Common myeloid progenitor, CD34-positive (primary cell): ENCODE measurements around the gene ZPBP2.
"Not testable (repeated sequence)": the region's sequence is repeated elsewhere in the genome, so short reads cannot be mapped to it uniquely, and the experiment has no call there.

ENCODE experiments used
- CTCF ChIA-PET: fragments of 350-600 bp; sonication (Branson Sonifier 250); formaldehyde crosslinking; loops from one replicate; lab custom pipeline; 2021; ENCODE audit warnings: antibody characterized with exemption; lab: Charles Lee
- POLR2A ChIA-PET: fragments of 350-600 bp; sonication (Branson Sonifier 250); formaldehyde crosslinking; loops from one replicate; lab custom pipeline; 2021; ENCODE audit warnings: antibody characterized with exemption; lab: Charles Lee
- DNase-seq, 3 donors: peaks; one replicate each; pipeline versions ENCODE4 v3.0.0 to v3.0.0-alpha.2; 2013
- H3K27ac ChIP-seq, 2 experiments: 1 replicate in 1 of 2; 2 replicates in 1 of 2; pipeline ENCODE4 v1.7.0; 2013; ENCODE audit warnings: inconsistent platforms in 2 of 2, low read length in 2 of 2, mild to moderate bottlenecking in 2 of 2, low read depth in 1 of 2, moderate library complexity in 1 of 2; ENCODE audit not compliant: severe bottlenecking in 2 of 2, insufficient read depth in 1 of 2, poor library complexity in 1 of 2
- H3K27me3 ChIP-seq, 5 experiments: replicated peaks in 2 of 5; 1 replicate in 3 of 5; 2 replicates in 2 of 5; pipeline versions ENCODE4 v1.6.1 to v1.7.0; 2013; ENCODE audit warnings: low read length in 4 of 5, mild to moderate bottlenecking in 2 of 5, moderate library complexity in 2 of 5, inconsistent platforms in 1 of 5; ENCODE audit not compliant: insufficient read depth in 5 of 5, control insufficient read depth in 4 of 5
- H3K36me3 ChIP-seq, 4 experiments: 1 replicate in 2 of 4; 2 replicates in 2 of 4; pipeline versions ENCODE4 v1.6.1 to v1.7.0; 2013; ENCODE audit warnings: low read length in 3 of 4, control low read depth in 1 of 4, mild to moderate bottlenecking in 1 of 4; ENCODE audit not compliant: control insufficient read depth in 4 of 4, insufficient read depth in 4 of 4
- H3K4me1 ChIP-seq, 4 experiments: 1 replicate in 3 of 4; 2 replicates in 1 of 4; pipeline versions ENCODE4 v1.6.1 to v1.7.1; 2013; ENCODE audit warnings: low read length in 3 of 4, mild to moderate bottlenecking in 3 of 4, control low read depth in 1 of 4, inconsistent platforms in 1 of 4, moderate library complexity in 1 of 4; ENCODE audit not compliant: control insufficient read depth in 4 of 4, insufficient read depth in 4 of 4; ENCODE audit errors: control extremely low read depth in 1 of 4
- H3K4me3 ChIP-seq, 7 experiments: 1 replicate in 4 of 7; 2 replicates in 3 of 7; pipeline versions ENCODE4 v1.5.1 to v1.7.0; 2013; ENCODE audit warnings: mild to moderate bottlenecking in 7 of 7, low read length in 6 of 7, moderate library complexity in 6 of 7, inconsistent platforms in 2 of 7, low read depth in 2 of 7, control low read depth in 1 of 7; ENCODE audit not compliant: insufficient read depth in 4 of 7, control insufficient read depth in 1 of 7; ENCODE audit errors: extremely low read depth in 1 of 7
- H3K9me3 ChIP-seq, 5 experiments: 1 replicate in 4 of 5; 2 replicates in 1 of 5; pipeline versions ENCODE4 v1.6.1 to v1.7.1; 2013; ENCODE audit warnings: low read length in 4 of 5, mild to moderate bottlenecking in 2 of 5, inconsistent platforms in 1 of 5, low read depth in 1 of 5, moderate library complexity in 1 of 5; ENCODE audit not compliant: control insufficient read depth in 4 of 5, insufficient read depth in 2 of 5; ENCODE audit errors: control extremely low read depth in 1 of 5
- WGBS: methylation state at CpG from one replicate; pipeline ENCODE4 v1.1.5; 2013; ENCODE audit not compliant: insufficient coverage; 5-methylcytosine and 5-hydroxymethylcytosine counted together

Gene ZPBP2

DNA sequence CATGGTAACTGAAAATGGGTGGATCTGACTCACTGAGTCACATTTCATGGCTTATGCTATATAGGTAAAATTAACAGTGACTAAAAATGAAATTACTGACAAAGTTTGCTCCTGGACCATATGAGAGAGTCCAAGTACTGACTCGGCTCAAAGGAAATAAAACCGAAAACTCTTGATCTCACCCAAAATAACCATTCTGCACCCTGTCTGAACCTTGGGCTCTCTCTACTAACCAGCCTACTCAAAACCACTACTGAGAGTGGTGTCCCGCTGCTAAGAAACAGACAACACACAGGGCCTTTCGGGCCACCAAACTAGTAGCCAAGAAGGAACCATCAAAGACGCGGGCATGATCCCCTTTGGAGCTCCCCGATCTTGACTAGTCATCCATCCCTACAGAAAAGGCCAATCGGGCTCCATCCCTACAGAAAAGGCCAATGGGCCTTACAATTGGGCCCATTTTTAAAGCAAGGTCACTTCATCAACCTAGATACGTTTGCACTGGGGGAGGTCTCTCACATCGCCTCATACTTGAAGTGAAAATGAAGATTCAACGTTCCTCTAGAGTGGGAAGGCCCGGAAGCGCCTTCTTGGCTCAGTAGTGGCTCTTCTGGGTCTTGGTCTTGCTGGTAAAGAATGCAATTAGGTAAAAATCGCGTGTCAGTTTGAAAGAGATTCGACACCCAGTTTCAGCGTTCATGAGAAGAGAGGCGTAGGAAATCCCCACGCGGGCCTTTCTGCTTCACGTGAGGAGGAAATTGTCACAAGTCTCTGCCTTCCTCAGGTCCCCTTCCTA lies 720 bp upstream of the ZPBP2 start:
- peaks cover 10 to 19% (median 12%) of the 10 kb centered on the region in 4 experiments for H3K4me1 ChIP-seq

DNA sequence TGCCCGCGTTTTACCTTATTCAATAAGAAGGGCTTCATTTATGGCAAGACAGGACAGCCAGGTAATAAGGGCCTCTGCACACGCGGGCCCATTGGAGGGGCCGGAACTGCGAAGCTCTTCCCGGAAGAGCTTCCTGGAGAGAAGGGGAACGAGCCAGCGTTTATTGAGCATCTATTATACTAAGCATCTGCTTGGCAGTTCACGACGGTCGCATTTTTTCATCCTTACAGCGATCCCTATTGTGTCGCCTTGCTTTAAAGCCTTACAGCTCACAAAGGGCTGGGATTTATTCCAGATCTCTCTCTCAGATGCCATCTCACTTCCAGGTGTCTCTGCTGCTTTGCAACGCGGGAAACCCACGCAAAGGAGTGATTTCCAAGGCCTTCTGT lies 546 bp downstream of the ZPBP2 start:
- Histone ChIP-seq H3K27ac (no peak overlapping the region), H3K9me3 (peaks cover 0 to 16% (median 14%) of the 10 kb centered on the region in 5 experiments), H3K4me3 (no peak overlapping the region), H3K4me1 (peaks cover 10 to 19% (median 12%) of the 10 kb centered on the region in 4 experiments), H3K27me3 (peaks cover 4 to 53% (median 38%) of the 10 kb centered on the region in 5 experiments), H3K36me3 (no peaks in the 10 kb centered on the region)
- CTCF ChIA-PET = no interaction called here
- no peak for DNase-seq
- WGBS = 79% methylated on average over 12 of the region's 17 CpGs
- POLR2A ChIA-PET = no interaction called here

More for the DNA sequence above, 720 bp upstream of the ZPBP2 start:
- POLR2A ChIA-PET = no interaction called here
- 90% methylated on average over 21 of the region's 21 CpGs for WGBS
- CTCF ChIA-PET = no interaction called here
- Histone ChIP-seq H3K36me3 (no peaks in the 10 kb centered on the region), H3K27me3 (peaks cover 6 to 64% (median 42%) of the 10 kb centered on the region in 5 experiments), H3K4me3 (no peak overlapping the region), H3K27ac (no peak overlapping the region), H3K9me3 (peaks cover 0 to 16% (median 14%) of the 10 kb centered on the region in 5 experiments)
- DNase-seq = no peak

DNA sequence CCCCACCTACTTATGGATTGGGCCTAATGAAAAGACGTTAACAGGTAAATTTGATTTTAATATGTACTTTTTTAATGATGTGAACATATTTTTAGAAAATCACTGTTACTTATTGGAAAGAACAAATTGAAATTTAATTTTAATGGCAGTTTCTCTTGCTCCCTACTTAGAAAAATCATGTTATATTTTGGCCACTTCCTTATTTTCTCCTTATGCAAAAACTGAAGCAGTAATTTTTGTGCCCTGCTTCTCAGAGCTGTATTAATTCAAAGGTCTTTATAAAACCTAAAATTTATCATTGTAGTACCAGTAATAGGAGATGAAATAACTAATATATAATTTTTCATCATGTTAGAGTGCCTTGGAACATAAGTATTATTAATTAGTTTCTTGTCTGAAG lies 2.8 kb downstream of the ZPBP2 start:
- no peak overlapping the region for H3K4me3 ChIP-seq
- H3K36me3 ChIP-seq = no peaks in the 10 kb centered on the region
- ChIA-PET POLR2A (no interaction called here), CTCF (interaction anchor here (1.1 kb wide), 2 partner anchors 10 to 76 kb away, joined by 3 read pairs; no protein-coding TSS in a partner anchor)
- DNase-seq = no peak
- no peak overlapping the region for H3K27ac ChIP-seq
- peaks cover 0 to 16% (median 14%) of the 10 kb centered on the region in 5 experiments for H3K9me3 ChIP-seq
- no CpG with 5 or more reads among the region's 1 CpG for WGBS
- no peaks in the 10 kb centered on the region for H3K4me1 ChIP-seq
- H3K27me3 ChIP-seq = peaks cover 0 to 36% (median 23%) of the 10 kb centered on the region in 5 experiments

DNA sequence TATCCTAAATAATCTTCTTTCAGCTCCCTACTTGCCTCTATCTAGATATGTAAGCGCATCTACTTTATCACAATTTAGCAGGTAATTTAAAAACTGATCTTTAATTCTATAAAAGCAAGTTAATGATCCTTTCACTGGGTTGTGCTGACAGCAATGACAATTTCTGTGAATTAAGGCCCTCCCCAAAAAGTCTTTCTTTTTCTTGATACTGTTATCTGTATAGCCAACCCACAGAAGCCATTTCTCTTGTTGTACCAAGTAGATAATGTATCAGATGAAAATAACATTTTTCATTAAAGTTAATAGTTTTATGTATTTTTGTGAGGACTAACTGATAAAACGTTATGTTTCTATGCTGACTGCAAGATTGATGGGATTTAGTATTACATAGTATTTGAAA lies 3.8 kb downstream of the ZPBP2 start:
- H3K36me3 ChIP-seq = no peaks in the 10 kb centered on the region
- peaks cover 0 to 31% (median 17%) of the 10 kb centered on the region in 5 experiments for H3K27me3 ChIP-seq
- DNase-seq = no peak
- H3K4me3 ChIP-seq = no peak overlapping the region
- no peak overlapping the region for H3K27ac ChIP-seq
- ChIA-PET POLR2A (no interaction called here), CTCF (interaction anchor here (1.4 to 4.1 kb wide), 7 partner anchors 11 to 154 kb away, joined by 4 to 22 read pairs (median 11); partner anchors contain the start of gene PSMD3)
- H3K9me3 ChIP-seq = peaks cover 0 to 16% (median 14%) of the 10 kb centered on the region in 5 experiments
- no CpG with 5 or more reads among the region's 2 CpGs for WGBS
- H3K4me1 ChIP-seq = no peaks in the 10 kb centered on the region

DNA sequence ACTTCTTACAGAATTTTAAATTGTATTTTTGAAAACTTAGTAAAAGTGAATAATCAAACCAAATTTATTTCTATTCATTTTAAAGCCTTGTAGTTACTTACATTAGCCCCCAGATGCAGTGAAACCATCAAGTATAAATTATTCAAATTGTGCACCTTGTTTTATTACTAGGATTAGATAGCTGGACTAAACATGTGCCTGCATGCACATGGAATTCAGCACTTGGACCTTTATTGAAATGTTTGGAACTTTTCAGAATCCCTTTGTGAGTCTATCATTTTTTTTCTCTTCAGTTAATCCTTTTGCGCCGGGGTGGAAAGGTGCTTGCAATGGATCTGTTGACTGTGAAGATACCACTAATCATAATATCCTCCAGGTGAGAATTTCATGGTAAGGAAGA lies 4.7 kb downstream of the ZPBP2 start:
- CTCF ChIA-PET = interaction anchor here (0.7 to 4.1 kb wide), 18 partner anchors 11 to 160 kb away, joined by 3 to 22 read pairs (median 4); partner anchors contain the start of gene PSMD3
- no peaks in the 10 kb centered on the region for H3K36me3 ChIP-seq
- POLR2A ChIA-PET = interaction anchor here (0.6 to 1.3 kb wide), 2 partner anchors 91 to 118 kb away, joined by 3 to 4 read pairs; no protein-coding TSS in a partner anchor
- H3K27ac ChIP-seq = no peak overlapping the region
- no CpG with 5 or more reads among the region's 2 CpGs for WGBS
- H3K4me3 ChIP-seq = no peak overlapping the region
- H3K9me3 ChIP-seq = peaks cover 0 to 11% (median 10%) of the 10 kb centered on the region in 5 experiments
- peaks cover 0 to 23% (median 10%) of the 10 kb centered on the region in 5 experiments for H3K27me3 ChIP-seq
- peak in 1 of 3 donors; percentile 33 for DNase-seq
- no peaks in the 10 kb centered on the region for H3K4me1 ChIP-seq

DNA sequence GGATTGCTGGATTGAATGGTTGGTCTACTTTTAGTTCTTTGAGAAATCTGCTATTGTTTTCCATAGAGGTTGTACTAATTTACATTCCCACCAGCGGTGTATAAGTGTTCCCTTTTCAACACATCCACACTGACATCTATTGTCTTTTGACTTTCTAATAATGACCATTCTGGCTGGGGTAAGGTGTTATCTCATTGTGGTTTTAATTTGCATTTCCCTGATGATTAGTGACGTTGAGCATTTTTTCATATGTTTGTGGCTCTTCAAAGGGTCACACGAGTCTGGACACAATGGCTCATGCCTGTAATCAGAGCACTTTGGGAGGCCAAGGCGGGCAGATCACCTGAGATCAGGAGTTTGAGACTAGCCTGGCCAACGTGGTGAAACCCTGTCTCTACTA lies 18.1 kb downstream of the ZPBP2 start:
- H3K36me3 ChIP-seq, H3K27me3 ChIP-seq, H3K9me3 ChIP-seq, POLR2A ChIA-PET, H3K4me3 ChIP-seq, DNase-seq, H3K27ac ChIP-seq, H3K4me1 ChIP-seq: not testable (repeated sequence)
- CTCF ChIA-PET = interaction anchor here (1.0 to 2.5 kb wide), 2 partner anchors 11 to 12 kb away, joined by 4 to 12 read pairs; no protein-coding TSS in a partner anchor
- WGBS = 82% methylated on average over 4 of the region's 5 CpGs

DNA sequence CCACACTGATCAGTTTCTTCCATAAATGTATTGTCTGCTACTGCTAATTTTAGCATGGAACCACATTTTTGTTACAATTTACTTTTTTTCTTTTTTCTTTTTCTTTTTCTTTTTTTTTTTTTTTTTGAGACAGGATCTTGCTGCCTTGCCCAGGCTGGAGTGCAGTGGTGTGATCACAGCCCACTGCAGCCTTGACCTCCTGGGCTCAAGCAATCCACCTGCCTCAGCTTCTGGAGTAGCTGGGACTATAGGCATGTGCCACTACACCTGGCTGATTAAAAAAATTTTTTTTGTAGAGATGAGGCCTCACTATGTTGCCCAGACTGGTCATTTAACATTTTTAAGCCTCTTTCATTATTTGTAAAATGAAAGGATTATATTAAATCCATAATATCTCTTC lies 19.1 kb downstream of the ZPBP2 start:
- ChIA-PET CTCF (interaction anchor here (0.6 to 1.0 kb wide), 3 partner anchors 12 to 25 kb away, joined by 3 to 5 read pairs (median 4); no protein-coding TSS in a partner anchor), POLR2A (no interaction called here)

More for the DNA sequence above, 19.1 kb downstream of the ZPBP2 start:
- Histone ChIP-seq H3K9me3 (no peaks in the 10 kb centered on the region), H3K27me3 (no peaks in the 10 kb centered on the region), H3K4me3 (no peak overlapping the region), H3K4me1 (peaks cover 0 to 9% (median 0%) of the 10 kb centered on the region in 4 experiments), H3K36me3 (no peaks in the 10 kb centered on the region), H3K27ac (no peak overlapping the region)
- DNase-seq = no peak
